ENCODE results near the gene GPR161.

The GPR161 gene

DNA sequence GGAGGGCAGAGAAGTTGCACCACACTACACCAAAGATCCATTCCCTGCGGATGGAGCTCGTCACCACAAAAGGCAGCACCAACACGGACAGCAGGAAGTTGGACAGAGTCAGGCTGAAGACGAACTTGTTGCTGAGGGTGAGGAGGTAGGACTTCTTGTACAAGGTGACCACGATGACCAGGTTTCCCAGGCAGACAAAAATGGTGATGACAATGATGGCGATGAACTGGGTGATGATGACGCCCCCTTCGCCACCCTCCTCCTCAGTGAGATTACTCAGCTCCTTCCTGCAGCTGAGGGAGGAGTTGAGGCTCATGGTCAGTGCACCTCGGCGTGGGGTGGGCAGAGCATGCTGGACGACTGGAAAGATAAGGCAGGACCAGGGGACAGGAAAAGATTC is 32.2 kb downstream of the GPR161 start:
- DNase-seq = no peak

GRCh38 chr1:168102487-168102886 is 34.2 kb downstream of the GPR161 start:
- DNase-seq = no peak

- DNase-seq = no peak
Observed at GRCh38 chr1:168101336-168101735, 35.4 kb downstream of the GPR161 start.

- no peak for DNase-seq
Observed at GRCh38 chr1:168100315-168101002, 36.3 kb downstream of the GPR161 start.

GRCh38 chr1:168099337-168099801 is 37.4 kb downstream of the GPR161 start:
- no peak for DNase-seq

- no peak for DNase-seq
Observed at GRCh38 chr1:168098534-168099320, 38.0 kb downstream of the GPR161 start.

GRCh38 chr1:168097921-168098528 is 38.7 kb downstream of the GPR161 start:
- no peak for DNase-seq

GRCh38 chr1:168096296-168097165 is 40.2 kb downstream of the GPR161 start:
- DNase-seq = no peak

- DNase-seq = no peak
Observed at GRCh38 chr1:168095476-168095875, 41.3 kb downstream of the GPR161 start.

DNA sequence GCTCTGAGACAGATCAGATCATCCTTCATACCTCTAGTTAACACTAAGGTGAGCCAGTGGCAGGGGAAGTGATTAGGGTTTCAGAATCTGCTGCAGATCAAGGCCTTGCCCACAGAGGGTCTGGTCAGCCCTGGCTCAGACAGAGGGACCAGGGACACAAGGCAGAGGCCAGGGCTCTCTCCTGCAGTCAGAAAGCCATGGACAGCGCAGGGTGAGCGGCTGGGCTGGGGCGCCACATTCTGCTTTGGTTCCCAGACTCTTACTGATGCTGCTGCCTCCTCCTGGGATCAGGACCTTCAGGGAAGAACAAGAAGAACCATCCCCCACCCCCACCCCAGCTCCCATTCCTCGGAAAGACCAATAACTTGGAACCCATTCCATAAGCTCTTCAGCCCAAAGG is 43.1 kb downstream of the GPR161 start:
- DNase-seq = no peak

DNA sequence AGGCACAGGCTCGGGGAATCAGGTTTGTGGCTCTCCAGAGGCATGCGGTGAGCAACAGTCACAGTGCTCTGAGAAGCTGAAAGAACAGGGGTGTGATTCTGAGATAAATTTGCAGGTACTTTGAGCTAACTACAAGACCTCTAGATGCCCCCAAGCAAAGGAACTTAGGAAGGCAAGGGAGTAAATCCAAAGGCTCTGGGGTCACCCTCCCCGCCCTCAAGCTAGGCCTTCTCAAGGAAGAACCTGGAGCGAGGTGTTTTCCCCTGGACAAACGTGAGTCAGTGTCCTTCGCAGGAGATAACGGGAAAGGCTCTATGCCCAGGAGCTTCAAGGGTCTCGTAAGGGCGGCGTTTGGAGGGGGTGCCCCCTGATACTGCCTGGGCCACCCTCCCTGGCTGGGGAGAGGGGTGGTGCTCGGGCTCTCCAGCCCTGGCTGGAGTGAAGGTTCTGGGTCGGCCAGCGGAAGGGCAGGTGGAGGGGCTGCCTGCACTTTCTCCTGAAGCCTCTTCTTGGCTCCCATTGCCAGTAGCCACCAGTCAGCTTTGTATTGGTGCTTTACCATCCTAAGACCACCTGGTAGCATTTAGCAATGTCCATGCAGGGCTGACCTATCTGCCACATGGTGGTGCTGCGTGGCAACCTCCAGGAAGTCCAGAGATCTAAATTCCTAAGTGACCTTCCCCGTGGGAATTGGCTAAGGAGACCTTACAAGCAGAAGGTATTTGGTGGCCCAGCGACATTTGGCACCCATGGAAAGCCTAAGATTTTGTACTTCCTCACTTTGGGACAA is 44.0 kb downstream of the GPR161 start:
- no peak for DNase-seq

GRCh38 chr1:168091720-168092550 is 44.8 kb downstream of the GPR161 start:
- DNase-seq = no peak

DNA sequence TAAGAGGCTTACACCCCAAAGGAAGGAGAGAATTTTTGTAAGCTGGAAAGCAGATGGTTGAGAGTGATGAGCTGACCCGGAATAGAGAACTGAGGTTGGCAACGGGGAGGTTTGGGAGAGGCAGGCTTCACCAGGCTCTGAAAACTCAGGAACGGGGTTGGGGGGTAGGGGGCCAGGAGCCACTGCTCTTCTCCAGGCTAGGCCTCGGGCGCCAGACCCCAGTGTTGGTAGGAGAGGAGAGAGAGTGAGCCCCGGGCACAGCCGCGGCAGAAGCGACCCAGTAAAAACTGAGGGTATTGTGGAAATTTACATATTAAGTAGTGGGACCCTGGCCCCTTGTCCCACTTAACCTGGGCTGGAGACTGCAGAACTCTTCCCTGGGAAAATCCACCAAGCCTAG is 45.7 kb downstream of the GPR161 start:
- no peak for DNase-seq

DNA sequence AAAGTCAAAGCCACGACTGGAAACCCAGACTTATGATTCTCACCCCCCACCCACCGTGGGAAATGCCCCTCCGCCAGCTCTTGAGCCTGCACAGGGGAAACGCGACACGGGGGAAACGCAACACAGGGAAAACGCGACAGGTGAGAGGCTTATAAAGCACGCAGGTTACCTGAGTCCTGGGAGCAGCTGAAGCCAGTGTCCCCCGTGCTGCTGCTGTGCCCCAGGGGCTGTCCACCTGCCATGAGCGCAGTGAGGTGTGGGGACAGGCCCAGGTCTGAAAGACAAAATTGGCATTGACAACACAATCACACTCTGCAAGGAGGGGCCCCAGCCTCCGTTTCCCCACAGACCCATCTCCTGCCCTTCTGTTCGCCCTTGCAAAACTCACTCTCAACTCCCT is 46.3 kb downstream of the GPR161 start:
- DNase-seq = no peak

- DNase-seq = no peak
Observed at GRCh38 chr1:168089979-168090337, 46.8 kb downstream of the GPR161 start.

DNA sequence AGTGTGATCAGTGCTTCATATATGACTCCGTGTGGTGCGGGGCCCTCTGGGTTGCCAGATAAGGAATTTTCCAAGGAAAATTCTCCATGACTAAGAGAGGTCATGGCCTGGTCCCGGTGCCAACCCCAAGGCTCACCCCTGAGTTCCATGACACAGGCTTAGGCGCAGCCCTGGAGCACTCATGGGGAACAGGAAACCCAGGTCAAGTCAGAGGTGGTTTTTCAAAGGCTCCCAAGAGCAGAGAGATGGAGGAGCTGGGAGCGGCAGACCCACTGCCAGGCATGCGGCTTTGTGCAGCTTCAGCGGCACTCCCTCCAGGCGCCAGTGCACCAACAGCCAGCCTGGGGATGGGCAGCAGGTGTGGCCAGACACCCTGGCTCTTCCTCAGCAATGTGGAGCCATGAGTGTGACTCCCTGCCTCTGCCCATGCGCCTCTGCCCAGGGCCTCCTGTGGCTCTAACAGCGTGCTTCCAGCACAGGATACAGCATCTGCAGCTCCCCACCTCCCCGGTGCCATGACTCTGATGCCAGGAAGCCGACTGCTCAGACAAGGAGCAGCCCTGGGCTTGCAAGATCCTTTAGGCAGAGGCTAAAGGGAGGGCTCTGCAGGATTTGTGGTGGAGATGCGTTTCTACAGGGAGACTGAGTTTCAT is 47.3 kb downstream of the GPR161 start:
- no peak for DNase-seq

DNA sequence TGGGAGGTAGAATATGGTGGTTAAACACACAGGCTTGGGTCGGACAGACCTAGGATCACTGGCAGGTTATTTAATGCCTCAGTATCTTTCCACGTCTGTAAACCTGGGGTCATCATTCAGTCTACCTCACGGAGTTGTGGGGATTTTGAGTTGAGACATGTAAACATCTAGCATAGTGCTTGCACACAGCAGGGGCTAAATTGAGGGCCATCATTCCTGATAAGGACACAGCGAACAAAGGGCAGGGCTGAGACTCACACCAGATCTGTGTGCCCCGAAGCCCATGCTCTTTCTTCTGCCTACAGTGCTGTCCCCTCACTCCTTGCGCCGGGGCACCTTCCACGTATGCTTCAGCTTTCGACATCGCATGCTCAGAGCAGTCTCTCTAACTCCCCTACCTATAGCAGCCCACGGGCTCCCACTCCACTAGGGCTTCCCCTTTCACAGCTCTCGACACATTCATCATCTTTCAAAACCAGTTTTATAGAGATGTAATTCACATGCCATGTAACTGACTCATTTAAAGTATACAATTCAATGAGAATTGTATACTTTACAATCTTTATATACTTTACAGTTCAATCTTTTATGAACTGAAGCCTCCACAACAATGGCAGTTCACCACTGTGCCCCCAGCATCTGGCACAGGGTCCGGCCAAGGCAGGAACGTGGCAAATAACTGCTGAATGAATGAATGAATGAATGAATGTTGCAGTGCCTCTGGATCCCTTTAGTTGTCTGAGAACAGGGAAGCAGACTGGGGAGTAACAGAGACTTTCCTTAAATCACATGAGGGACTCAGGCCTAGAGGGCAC is 48.0 kb downstream of the GPR161 start:
- DNase-seq = no peak

- no peak for DNase-seq
Observed at GRCh38 chr1:168087696-168088095, 49.0 kb downstream of the GPR161 start.

DNA sequence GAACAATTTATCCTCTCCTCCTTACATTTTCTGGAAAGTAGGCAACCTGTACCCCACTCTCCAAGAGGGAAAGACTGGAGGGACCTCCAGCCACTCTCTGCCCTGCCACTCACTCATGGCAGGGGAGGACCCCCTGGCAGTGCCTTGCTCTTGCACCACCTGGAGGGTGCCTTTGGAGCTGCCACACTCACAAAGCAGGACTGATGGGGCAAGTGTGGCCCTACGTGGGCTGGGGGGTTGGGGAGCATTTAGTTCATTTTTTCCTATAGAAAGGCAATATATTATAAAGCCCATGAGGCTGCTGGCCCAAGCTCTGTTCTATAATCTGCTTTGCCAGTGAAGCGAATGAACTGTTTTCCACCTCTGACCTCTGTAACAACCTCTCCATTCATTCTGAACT is 50.3 kb downstream of the GPR161 start:
- no peak for DNase-seq

DNA sequence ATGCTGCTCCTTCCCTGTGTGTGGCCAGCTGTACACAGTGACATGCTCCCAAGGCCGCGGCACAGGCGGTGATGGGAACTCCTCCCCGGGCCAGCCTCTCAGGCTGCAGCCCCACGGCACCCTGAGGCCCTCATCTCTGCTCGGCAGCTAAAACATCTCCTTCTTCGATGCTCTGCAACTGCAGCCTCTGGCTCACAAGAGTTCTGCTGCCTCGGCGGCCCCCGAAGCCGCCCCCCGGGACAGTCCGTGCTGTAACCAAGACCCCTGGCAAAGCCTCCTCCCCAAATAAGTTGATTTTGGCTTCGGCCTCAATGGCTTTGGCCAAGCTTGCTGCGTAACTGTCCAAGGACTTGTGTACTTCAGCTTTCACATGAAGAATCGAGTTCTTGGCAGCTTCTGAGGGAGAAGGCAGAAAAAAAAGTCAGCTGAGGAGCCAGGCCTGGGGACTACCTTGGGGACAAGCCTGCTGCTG is 51.3 kb downstream of the GPR161 start:
- no peak for DNase-seq
